Measurements from ENCODE around the gene IRF5. TPM values are rescaled to one million over a fixed set of nuclear protein-coding genes. Genes with fewer than 3 reads are reported as not detected.

IRF5 gene
- total RNA-seq, 1 experiment from 2014 or later = 8.8 TPM

DNA sequence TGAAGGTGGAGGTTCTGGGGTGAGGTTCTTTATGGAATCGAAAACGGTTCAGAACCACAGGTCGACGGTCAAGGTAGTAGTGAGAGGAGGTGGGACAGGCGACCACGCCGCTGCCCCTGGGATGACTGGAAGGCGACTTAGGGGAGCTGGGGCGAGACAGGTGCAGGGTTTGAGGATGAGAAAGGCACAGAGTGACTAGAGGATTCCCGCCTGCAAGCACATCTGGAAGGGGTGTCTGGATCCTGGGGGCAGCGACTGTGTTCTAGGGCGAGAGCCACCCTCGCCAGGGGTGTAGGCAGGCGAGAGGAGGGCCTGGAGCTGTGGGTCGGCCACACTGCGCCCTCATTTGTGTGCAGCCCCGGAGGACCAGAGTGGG is 468 bp upstream of the IRF5 start:
- DNase-seq (ENCODE audit: low read depth, low spot score) = no peak
- TF ChIP-seq SIN3A (IDR thresholded peaks at IDR 0.05; ENCODE audit: borderline replicate concordance, insufficient read depth, low read depth, low read length) (no peak), POLR2AphosphoS5 (IDR thresholded peaks at IDR 0.05; ENCODE audit: low read depth, low read length) (no peak), TCF7L2 (IDR thresholded peaks at IDR 0.05; ENCODE audit: low read depth, low read length) (no peak)
- TF ChIP-seq, protein P1, sequence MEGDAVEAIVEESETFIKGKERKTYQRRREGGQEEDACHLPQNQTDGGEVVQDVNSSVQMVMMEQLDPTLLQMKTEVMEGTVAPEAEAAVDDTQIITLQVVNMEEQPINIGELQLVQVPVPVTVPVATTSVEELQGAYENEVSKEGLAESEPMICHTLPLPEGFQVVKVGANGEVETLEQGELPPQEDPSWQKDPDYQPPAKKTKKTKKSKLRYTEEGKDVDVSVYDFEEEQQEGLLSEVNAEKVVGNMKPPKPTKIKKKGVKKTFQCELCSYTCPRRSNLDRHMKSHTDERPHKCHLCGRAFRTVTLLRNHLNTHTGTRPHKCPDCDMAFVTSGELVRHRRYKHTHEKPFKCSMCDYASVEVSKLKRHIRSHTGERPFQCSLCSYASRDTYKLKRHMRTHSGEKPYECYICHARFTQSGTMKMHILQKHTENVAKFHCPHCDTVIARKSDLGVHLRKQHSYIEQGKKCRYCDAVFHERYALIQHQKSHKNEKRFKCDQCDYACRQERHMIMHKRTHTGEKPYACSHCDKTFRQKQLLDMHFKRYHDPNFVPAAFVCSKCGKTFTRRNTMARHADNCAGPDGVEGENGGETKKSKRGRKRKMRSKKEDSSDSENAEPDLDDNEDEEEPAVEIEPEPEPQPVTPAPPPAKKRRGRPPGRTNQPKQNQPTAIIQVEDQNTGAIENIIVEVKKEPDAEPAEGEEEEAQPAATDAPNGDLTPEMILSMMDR (IDR thresholded peaks at IDR 0.05) = no peak
- TF ChIP-seq, protein P2, sequence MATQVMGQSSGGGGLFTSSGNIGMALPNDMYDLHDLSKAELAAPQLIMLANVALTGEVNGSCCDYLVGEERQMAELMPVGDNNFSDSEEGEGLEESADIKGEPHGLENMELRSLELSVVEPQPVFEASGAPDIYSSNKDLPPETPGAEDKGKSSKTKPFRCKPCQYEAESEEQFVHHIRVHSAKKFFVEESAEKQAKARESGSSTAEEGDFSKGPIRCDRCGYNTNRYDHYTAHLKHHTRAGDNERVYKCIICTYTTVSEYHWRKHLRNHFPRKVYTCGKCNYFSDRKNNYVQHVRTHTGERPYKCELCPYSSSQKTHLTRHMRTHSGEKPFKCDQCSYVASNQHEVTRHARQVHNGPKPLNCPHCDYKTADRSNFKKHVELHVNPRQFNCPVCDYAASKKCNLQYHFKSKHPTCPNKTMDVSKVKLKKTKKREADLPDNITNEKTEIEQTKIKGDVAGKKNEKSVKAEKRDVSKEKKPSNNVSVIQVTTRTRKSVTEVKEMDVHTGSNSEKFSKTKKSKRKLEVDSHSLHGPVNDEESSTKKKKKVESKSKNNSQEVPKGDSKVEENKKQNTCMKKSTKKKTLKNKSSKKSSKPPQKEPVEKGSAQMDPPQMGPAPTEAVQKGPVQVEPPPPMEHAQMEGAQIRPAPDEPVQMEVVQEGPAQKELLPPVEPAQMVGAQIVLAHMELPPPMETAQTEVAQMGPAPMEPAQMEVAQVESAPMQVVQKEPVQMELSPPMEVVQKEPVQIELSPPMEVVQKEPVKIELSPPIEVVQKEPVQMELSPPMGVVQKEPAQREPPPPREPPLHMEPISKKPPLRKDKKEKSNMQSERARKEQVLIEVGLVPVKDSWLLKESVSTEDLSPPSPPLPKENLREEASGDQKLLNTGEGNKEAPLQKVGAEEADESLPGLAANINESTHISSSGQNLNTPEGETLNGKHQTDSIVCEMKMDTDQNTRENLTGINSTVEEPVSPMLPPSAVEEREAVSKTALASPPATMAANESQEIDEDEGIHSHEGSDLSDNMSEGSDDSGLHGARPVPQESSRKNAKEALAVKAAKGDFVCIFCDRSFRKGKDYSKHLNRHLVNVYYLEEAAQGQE (IDR thresholded peaks at IDR 0.05; ENCODE audit: insufficient read depth in 1 of 2, low read depth in 2 of 2, low read length in 1 of 2) = no peak
- Histone ChIP-seq H3K9me3 (ENCODE audit: control insufficient read depth, insufficient read depth, low read depth, low read length) (no peaks in the 10 kb centered on the region), H3K27ac (ENCODE audit: low read length) (no peak overlapping the region), H3K36me3 (ENCODE audit: control insufficient read depth, insufficient read depth, low read length) (no peaks in the 10 kb centered on the region), H3K4me1 (ENCODE audit: control insufficient read depth, insufficient read depth, low read length) (no peaks in the 10 kb centered on the region), H3K4me3 (ENCODE audit: low read depth in 2 of 2, low read length in 2 of 2) (peak overlapping the region; percentile 54 to 67), H3K27me3 (ENCODE audit: control insufficient read depth, insufficient read depth, low read length) (no peaks in the 10 kb centered on the region)
- no TSS peak for BruUV-seq (replicated peaks)
- ChIA-PET CTCF (no interaction called here), POLR2A (no interaction called here)
- in situ Hi-C loops (cut with HindIII; ENCODE audit: low pct_unique_long_range_greater_than_20kb, low sequenced_read_pairs) = no loop called here
- peak; percentile 2; the same call in 1 of the 2 replicates for ATAC-seq
- intact Hi-C loops (cut with micrococcal nuclease; ENCODE audit: unreplicated experiment) = loop anchor here (10.0 kb wide), 1 partner anchor 158 kb away; no protein-coding TSS in a partner anchor

DNA sequence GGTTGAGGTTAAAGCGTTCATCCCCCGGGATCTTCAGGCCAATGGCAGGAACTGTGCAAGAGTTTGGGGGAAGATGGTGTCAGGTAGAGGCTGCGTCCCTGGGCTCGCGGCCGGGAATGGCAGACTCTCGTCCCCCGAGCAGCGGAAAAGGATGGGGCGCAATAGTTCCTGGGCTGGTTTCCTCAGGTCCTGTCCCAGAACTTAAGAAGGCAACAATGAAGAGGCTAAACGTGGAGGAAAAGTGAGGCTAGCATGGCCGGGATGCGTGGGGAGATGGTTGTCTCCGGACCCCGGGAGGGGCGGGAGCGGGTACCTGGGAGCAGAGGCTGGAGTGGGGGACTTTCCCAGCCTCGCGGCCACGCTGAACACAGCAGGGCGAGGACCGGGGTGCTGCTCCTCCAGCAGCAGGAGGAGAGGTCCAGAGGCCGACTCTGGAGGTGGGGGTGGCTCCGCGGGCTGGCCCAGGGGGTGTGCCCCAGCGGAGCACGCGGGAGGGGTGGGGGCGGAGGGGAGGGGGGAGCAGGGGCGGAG is 882 bp downstream of the IRF5 start:
- ChIA-PET POLR2A (no interaction called here), CTCF (interaction anchor here (0.6 kb wide), 1 partner anchor 64 kb away, joined by 8 read pairs; no protein-coding TSS in a partner anchor)
- Histone ChIP-seq H3K4me3 (ENCODE audit: low read depth in 2 of 2, low read length in 2 of 2) (peak overlapping the region; percentile 54 to 67), H3K36me3 (ENCODE audit: control insufficient read depth, insufficient read depth, low read length) (no peaks in the 10 kb centered on the region), H3K27me3 (ENCODE audit: control insufficient read depth, insufficient read depth, low read length) (no peaks in the 10 kb centered on the region), H3K4me1 (ENCODE audit: control insufficient read depth, insufficient read depth, low read length) (no peaks in the 10 kb centered on the region), H3K27ac (ENCODE audit: low read length) (no peak overlapping the region; the same call in 1 of the 2 replicates), H3K9me3 (ENCODE audit: control insufficient read depth, insufficient read depth, low read depth, low read length) (no peaks in the 10 kb centered on the region)
- in situ Hi-C loops (cut with HindIII; ENCODE audit: low pct_unique_long_range_greater_than_20kb, low sequenced_read_pairs) = no loop called here
- TF ChIP-seq SIN3A (IDR thresholded peaks at IDR 0.05; ENCODE audit: borderline replicate concordance, insufficient read depth, low read depth, low read length) (no peak), POLR2AphosphoS5 (IDR thresholded peaks at IDR 0.05; ENCODE audit: low read depth, low read length) (no peak), TCF7L2 (IDR thresholded peaks at IDR 0.05; ENCODE audit: low read depth, low read length) (no peak)
- TF ChIP-seq, protein P1 (IDR thresholded peaks at IDR 0.05) = no peak
- ATAC-seq (peak; percentile 6; the same call in 1 of the 2 replicates), DNase-seq (ENCODE audit: low read depth, low spot score) (no peak)
- intact Hi-C loops (cut with micrococcal nuclease; ENCODE audit: unreplicated experiment) = loop anchor here (10.0 kb wide), 1 partner anchor 156 kb away; no protein-coding TSS in a partner anchor
- no TSS peak for BruUV-seq (replicated peaks)
